IgD-negative memory B cell (primary cell): ENCODE results near the gene CD38. TPM values are rescaled to one million over a fixed set of nuclear protein-coding genes. Genes with fewer than 3 reads are reported as not detected.

Experiments used
- H3K27ac Mint-ChIP-seq, 3 donors: one replicate each; pipeline ENCODE4 v1.8.0; 2020 to 2022; ENCODE audit warnings: mild to moderate bottlenecking in 3 of 3, mixed read lengths in 3 of 3, moderate library complexity in 1 of 3
- H3K27me3 Mint-ChIP-seq: one replicate; pipeline ENCODE4 v1.8.0; 2021; ENCODE audit warnings: mixed read lengths
- H3K36me3 Mint-ChIP-seq: one replicate; pipeline ENCODE4 v1.8.0; 2020; ENCODE audit warnings: mild to moderate bottlenecking, mixed read lengths
- H3K4me1 Mint-ChIP-seq, 3 donors: one replicate each; pipeline ENCODE4 v1.8.0; 2020 to 2022; ENCODE audit warnings: mixed read lengths in 3 of 3, mild to moderate bottlenecking in 1 of 3
- H3K4me3 Mint-ChIP-seq, 4 donors: one replicate each; pipeline ENCODE4 v1.8.0; 2020 to 2022; ENCODE audit warnings: mild to moderate bottlenecking in 4 of 4, mixed read lengths in 4 of 4, moderate library complexity in 3 of 4
- H3K9me3 Mint-ChIP-seq, 3 donors: one replicate each; pipeline ENCODE4 v1.8.0; 2020 to 2021; ENCODE audit warnings: mixed read lengths in 3 of 3, mild to moderate bottlenecking in 1 of 3
- polyA plus RNA-seq: library from polyadenylated mRNA; unstranded; fragments of 300-500 nt; fragmentation: Illumina TruSeq; gene quantifications from one replicate; pipeline ENCODE4 v1.2.3, GENCODE V29; 2021

CD38 gene
- polyA plus RNA-seq, 1 donor from 2014 or later: 20.9 TPM

- H3K27ac Mint-ChIP-seq: peak overlapping the region in 1 of 3 donors; percentile 39
- H3K4me1 Mint-ChIP-seq: peaks cover 0 to 2% (median 0%) of the 10 kb centered on the region in 3 donors
- H3K27me3 Mint-ChIP-seq: no peaks in the 10 kb centered on the region
- H3K9me3 Mint-ChIP-seq: peaks cover 0 to 7% (median 0%) of the 10 kb centered on the region in 3 donors
- H3K4me3 Mint-ChIP-seq: no peak overlapping the region
- H3K36me3 Mint-ChIP-seq: no peaks in the 10 kb centered on the region
Measured at GRCh38 chr4:15882675-15883086, 104.6 kb downstream of the CD38 start.

- Mint-ChIP-seq H3K4me1 (peaks cover 0 to 2% (median 0%) of the 10 kb centered on the region in 3 donors), H3K27me3 (no peaks in the 10 kb centered on the region), H3K27ac (no peak overlapping the region), H3K36me3 (no peaks in the 10 kb centered on the region), H3K9me3 (no peaks in the 10 kb centered on the region), H3K4me3 (no peak overlapping the region)
Measured at GRCh38 chr4:15883610-15884243, 105.6 kb downstream of the CD38 start.

GRCh38 chr4:15884666-15885065 is 106.5 kb downstream of the CD38 start:
- H3K4me1 Mint-ChIP-seq: peaks cover 0 to 2% (median under 1%) of the 10 kb centered on the region in 3 donors
- no peak overlapping the region for H3K4me3 Mint-ChIP-seq
- no peaks in the 10 kb centered on the region for H3K36me3 Mint-ChIP-seq
- no peaks in the 10 kb centered on the region for H3K9me3 Mint-ChIP-seq
- no peaks in the 10 kb centered on the region for H3K27me3 Mint-ChIP-seq
- no peak overlapping the region for H3K27ac Mint-ChIP-seq

- H3K27me3 Mint-ChIP-seq: no peaks in the 10 kb centered on the region
- no peaks in the 10 kb centered on the region for H3K9me3 Mint-ChIP-seq
- H3K4me1 Mint-ChIP-seq: peaks cover 3 to 6% (median 5%) of the 10 kb centered on the region in 3 donors
- H3K36me3 Mint-ChIP-seq: no peaks in the 10 kb centered on the region
- no peak overlapping the region for H3K27ac Mint-ChIP-seq
- no peak overlapping the region for H3K4me3 Mint-ChIP-seq
Measured at GRCh38 chr4:15885422-15885821, 107.3 kb downstream of the CD38 start.

GRCh38 chr4:15888515-15888914 is 110.4 kb downstream of the CD38 start:
- no peaks in the 10 kb centered on the region for H3K9me3 Mint-ChIP-seq
- peaks cover 15% of the 10 kb centered on the region in 3 donors for H3K4me1 Mint-ChIP-seq
- H3K27me3 Mint-ChIP-seq: no peaks in the 10 kb centered on the region
- no peak overlapping the region for H3K4me3 Mint-ChIP-seq
- H3K27ac Mint-ChIP-seq: no peak overlapping the region
- no peaks in the 10 kb centered on the region for H3K36me3 Mint-ChIP-seq

GRCh38 chr4:15890246-15890829 is 112.2 kb downstream of the CD38 start:
- Mint-ChIP-seq H3K27ac (no peak overlapping the region), H3K9me3 (no peaks in the 10 kb centered on the region), H3K36me3 (no peaks in the 10 kb centered on the region), H3K4me3 (no peak overlapping the region), H3K4me1 (peaks cover 15% of the 10 kb centered on the region in 3 donors), H3K27me3 (peaks cover 1% of the 10 kb centered on the region)

- H3K27me3 Mint-ChIP-seq: peaks cover 1% of the 10 kb centered on the region
- H3K27ac Mint-ChIP-seq: no peak overlapping the region
- no peaks in the 10 kb centered on the region for H3K36me3 Mint-ChIP-seq
- no peaks in the 10 kb centered on the region for H3K9me3 Mint-ChIP-seq
- peak overlapping the region in 1 of 4 donors; percentile 70 for H3K4me3 Mint-ChIP-seq
- peaks cover 15% of the 10 kb centered on the region in 3 donors for H3K4me1 Mint-ChIP-seq
Measured at GRCh38 chr4:15891312-15891711, 113.2 kb downstream of the CD38 start.

- no peak overlapping the region for H3K4me3 Mint-ChIP-seq
- H3K27me3 Mint-ChIP-seq: peaks cover 1% of the 10 kb centered on the region
- H3K4me1 Mint-ChIP-seq: peaks cover 15% of the 10 kb centered on the region in 3 donors
- H3K36me3 Mint-ChIP-seq: no peaks in the 10 kb centered on the region
- no peaks in the 10 kb centered on the region for H3K9me3 Mint-ChIP-seq
- no peak overlapping the region for H3K27ac Mint-ChIP-seq
Measured at GRCh38 chr4:15893962-15894361, 115.8 kb downstream of the CD38 start.

GRCh38 chr4:15894393-15894792 is 116.3 kb downstream of the CD38 start:
- Mint-ChIP-seq H3K27ac (no peak overlapping the region), H3K9me3 (no peaks in the 10 kb centered on the region), H3K36me3 (no peaks in the 10 kb centered on the region), H3K4me1 (peaks cover 15% of the 10 kb centered on the region in 3 donors), H3K27me3 (peaks cover 1% of the 10 kb centered on the region), H3K4me3 (no peak overlapping the region)

GRCh38 chr4:15894921-15895916 is 117.1 kb downstream of the CD38 start:
- Mint-ChIP-seq H3K4me3 (no peak overlapping the region), H3K27ac (no peak overlapping the region), H3K9me3 (no peaks in the 10 kb centered on the region), H3K27me3 (peaks cover 3% of the 10 kb centered on the region), H3K36me3 (no peaks in the 10 kb centered on the region), H3K4me1 (peaks cover 13 to 15% (median 13%) of the 10 kb centered on the region in 3 donors)

GRCh38 chr4:15897577-15897976 is 119.4 kb downstream of the CD38 start:
- no peaks in the 10 kb centered on the region for H3K9me3 Mint-ChIP-seq
- peaks cover 6% of the 10 kb centered on the region for H3K27me3 Mint-ChIP-seq
- H3K4me3 Mint-ChIP-seq: no peak overlapping the region

GRCh38 chr4:15898902-15899301 is 120.8 kb downstream of the CD38 start:
- Mint-ChIP-seq H3K9me3 (no peaks in the 10 kb centered on the region), H3K4me3 (no peak overlapping the region), H3K27me3 (peaks cover 6% of the 10 kb centered on the region), H3K27ac (no peak overlapping the region), H3K4me1 (no peaks in the 10 kb centered on the region), H3K36me3 (no peaks in the 10 kb centered on the region)

More at GRCh38 chr4:15897577-15897976, 119.4 kb downstream of the CD38 start:
- H3K36me3 Mint-ChIP-seq: no peaks in the 10 kb centered on the region
- H3K4me1 Mint-ChIP-seq: no peaks in the 10 kb centered on the region
- H3K27ac Mint-ChIP-seq: no peak overlapping the region

GRCh38 chr4:15899511-15899910 is 121.4 kb downstream of the CD38 start:
- Mint-ChIP-seq H3K9me3 (no peaks in the 10 kb centered on the region), H3K36me3 (no peaks in the 10 kb centered on the region), H3K27ac (no peak overlapping the region), H3K27me3 (peaks cover 4% of the 10 kb centered on the region), H3K4me3 (no peak overlapping the region), H3K4me1 (no peaks in the 10 kb centered on the region)

- Mint-ChIP-seq H3K27ac (peak overlapping the region in 1 of 3 donors; percentile 73), H3K4me3 (no peak overlapping the region), H3K27me3 (peaks cover 8% of the 10 kb centered on the region)
Measured at GRCh38 chr4:15901007-15901406, 122.9 kb downstream of the CD38 start.

GRCh38 chr4:15901998-15902397 is 123.9 kb downstream of the CD38 start:
- Mint-ChIP-seq H3K27me3 (peaks cover 8% of the 10 kb centered on the region), H3K4me3 (no peak overlapping the region), H3K4me1 (no peaks in the 10 kb centered on the region), H3K27ac (no peak overlapping the region), H3K9me3 (no peaks in the 10 kb centered on the region), H3K36me3 (no peaks in the 10 kb centered on the region)

More at GRCh38 chr4:15901007-15901406, 122.9 kb downstream of the CD38 start:
- H3K36me3 Mint-ChIP-seq: no peaks in the 10 kb centered on the region
- H3K9me3 Mint-ChIP-seq: no peaks in the 10 kb centered on the region
- H3K4me1 Mint-ChIP-seq: no peaks in the 10 kb centered on the region
